Osteoblast (primary cell): ENCODE data around the gene NKD2. TPM values are rescaled to one million over a fixed set of nuclear protein-coding genes. Genes with fewer than 3 reads are reported as not detected.
A peak's percentile ranks its signal among the peaks of the same experiment; 100 is the strongest.

Source experiments
- DNase-seq: peaks from one replicate; pipeline ENCODE4 v3.0.0; 2011; ENCODE audit warnings: low spot score, mixed read lengths; ENCODE audit not compliant: insufficient read length; ENCODE audit errors: missing footprints
- H2AFZ ChIP-seq: 2 replicates; pipeline ENCODE4 v1.6.0; 2011; ENCODE audit warnings: mild to moderate bottlenecking, low read length
- H3K27ac ChIP-seq: 2 replicates; pipeline ENCODE4 v1.5.1; 2011; ENCODE audit warnings: mild to moderate bottlenecking, low read depth, low read length, moderate library complexity
- H3K27me3 ChIP-seq: 2 replicates; pipeline ENCODE4 v1.6.0; 2012; ENCODE audit warnings: mild to moderate bottlenecking, control low read depth, inconsistent platforms, low read length, moderate library complexity; ENCODE audit not compliant: insufficient read depth
- H3K36me3 ChIP-seq: 2 replicates; pipeline ENCODE4 v1.5.1; 2011; ENCODE audit warnings: mild to moderate bottlenecking, low read length, control low read depth, moderate library complexity; ENCODE audit not compliant: insufficient read depth
- H3K4me1 ChIP-seq: 2 replicates; pipeline ENCODE4 v1.5.1; 2011; ENCODE audit warnings: mild to moderate bottlenecking, low read length, control low read depth, moderate library complexity; ENCODE audit not compliant: insufficient read depth
- H3K4me2 ChIP-seq: 2 replicates; pipeline ENCODE4 v1.6.0; 2011; ENCODE audit warnings: mild to moderate bottlenecking, low read length; ENCODE audit not compliant: insufficient read depth
- H3K4me3 ChIP-seq: fragments of 200-600 bp; sonication (generic); 3 replicates; pipeline ENCODE4 v1.5.1; 2012; ENCODE audit warnings: mild to moderate bottlenecking, low read length, inconsistent platforms; ENCODE audit not compliant: insufficient read depth
- H3K79me2 ChIP-seq: 2 replicates; pipeline ENCODE4 v1.6.0; 2012; ENCODE audit warnings: mild to moderate bottlenecking, low read length, control low read depth, inconsistent platforms; ENCODE audit not compliant: insufficient read depth
- H3K9me3 ChIP-seq: 2 replicates; pipeline ENCODE4 v1.5.1; 2011; ENCODE audit warnings: low read depth, low read length, control low read depth
- H4K20me1 ChIP-seq: 2 replicates; pipeline ENCODE4 v1.6.0; 2012; ENCODE audit warnings: mild to moderate bottlenecking, low read length, control low read depth; ENCODE audit not compliant: insufficient read depth
- CTCF ChIP-seq: IDR thresholded peaks from 2 replicates; pipeline ENCODE4 v1.5.1; 2011; ENCODE audit warnings: mild to moderate bottlenecking, low read depth, low read length, moderate library complexity; ENCODE audit errors: extremely low read depth
- total RNA-seq: library from RNA; depleted of rRNA; stranded (reverse); fragments of >200 nt; gene quantifications from 2 replicates; pipeline ENCODE4 v1.2.3, GENCODE V29; 2012

Gene NKD2
- total RNA-seq, 1 donor: under 0.01 TPM

- no peaks in the 10 kb centered on the region for H3K79me2 ChIP-seq
- H3K9me3 ChIP-seq: no peaks in the 10 kb centered on the region
- H3K4me2 ChIP-seq: peak overlapping the region; percentile 69
- peaks cover 19% of the 10 kb centered on the region for H3K27me3 ChIP-seq
- peak overlapping the region; percentile 54 for H3K4me3 ChIP-seq
- no peak for TF ChIP-seq CTCF
- H3K27ac ChIP-seq: no peak overlapping the region
- DNase-seq: peak; percentile 42
- H2AFZ ChIP-seq: peak overlapping the region; percentile 57
- H4K20me1 ChIP-seq: no peaks in the 10 kb centered on the region
- H3K36me3 ChIP-seq: no peaks in the 10 kb centered on the region
- peaks cover 7% of the 10 kb centered on the region for H3K4me1 ChIP-seq
These were observed 28.5 kb upstream of the NKD2 start for GRCh38 chr5:980001-980588.

- no peaks in the 10 kb centered on the region for H4K20me1 ChIP-seq
- DNase-seq: peak; percentile 44
- no peak for TF ChIP-seq CTCF
- no peak overlapping the region for H2AFZ ChIP-seq
- H3K4me1 ChIP-seq: peaks cover 7% of the 10 kb centered on the region
- no peak overlapping the region for H3K27ac ChIP-seq
- H3K4me3 ChIP-seq: peak overlapping the region; percentile 54
- H3K36me3 ChIP-seq: no peaks in the 10 kb centered on the region
- H3K9me3 ChIP-seq: no peaks in the 10 kb centered on the region
- H3K4me2 ChIP-seq: peak overlapping the region; percentile 69
- no peaks in the 10 kb centered on the region for H3K79me2 ChIP-seq
- peaks cover 16% of the 10 kb centered on the region for H3K27me3 ChIP-seq
These were observed 27.6 kb upstream of the NKD2 start for GRCh38 chr5:980966-981365.

DNA sequence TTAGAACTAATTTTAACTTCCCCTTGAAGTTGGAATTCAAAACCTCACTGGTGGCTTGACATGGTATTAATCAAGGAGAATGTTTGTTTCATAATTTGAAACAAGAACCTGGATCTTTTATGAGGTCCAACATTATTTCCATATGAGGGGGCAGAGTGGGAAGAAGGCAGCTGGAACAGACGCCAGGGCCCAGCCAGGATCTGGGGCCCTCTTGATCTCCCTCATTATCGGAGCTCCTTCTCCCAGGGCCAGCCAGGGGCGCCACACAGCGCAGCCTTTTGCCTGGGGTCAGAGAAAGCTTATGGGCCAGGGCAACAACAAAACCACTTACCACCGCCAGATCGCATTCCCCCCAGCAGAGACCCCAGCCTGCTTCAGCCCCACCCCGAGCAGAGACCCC is 27.1 kb upstream of the NKD2 start:
- Histone ChIP-seq H3K79me2 (no peaks in the 10 kb centered on the region), H3K4me3 (no peak overlapping the region), H3K36me3 (no peaks in the 10 kb centered on the region), H3K4me2 (no peak overlapping the region), H3K27me3 (peaks cover 16% of the 10 kb centered on the region), H2AFZ (no peak overlapping the region), H3K4me1 (peaks cover 7% of the 10 kb centered on the region), H3K27ac (no peak overlapping the region), H3K9me3 (no peaks in the 10 kb centered on the region), H4K20me1 (no peaks in the 10 kb centered on the region)
- peak; percentile 54 for DNase-seq
- TF ChIP-seq CTCF: no peak

DNA sequence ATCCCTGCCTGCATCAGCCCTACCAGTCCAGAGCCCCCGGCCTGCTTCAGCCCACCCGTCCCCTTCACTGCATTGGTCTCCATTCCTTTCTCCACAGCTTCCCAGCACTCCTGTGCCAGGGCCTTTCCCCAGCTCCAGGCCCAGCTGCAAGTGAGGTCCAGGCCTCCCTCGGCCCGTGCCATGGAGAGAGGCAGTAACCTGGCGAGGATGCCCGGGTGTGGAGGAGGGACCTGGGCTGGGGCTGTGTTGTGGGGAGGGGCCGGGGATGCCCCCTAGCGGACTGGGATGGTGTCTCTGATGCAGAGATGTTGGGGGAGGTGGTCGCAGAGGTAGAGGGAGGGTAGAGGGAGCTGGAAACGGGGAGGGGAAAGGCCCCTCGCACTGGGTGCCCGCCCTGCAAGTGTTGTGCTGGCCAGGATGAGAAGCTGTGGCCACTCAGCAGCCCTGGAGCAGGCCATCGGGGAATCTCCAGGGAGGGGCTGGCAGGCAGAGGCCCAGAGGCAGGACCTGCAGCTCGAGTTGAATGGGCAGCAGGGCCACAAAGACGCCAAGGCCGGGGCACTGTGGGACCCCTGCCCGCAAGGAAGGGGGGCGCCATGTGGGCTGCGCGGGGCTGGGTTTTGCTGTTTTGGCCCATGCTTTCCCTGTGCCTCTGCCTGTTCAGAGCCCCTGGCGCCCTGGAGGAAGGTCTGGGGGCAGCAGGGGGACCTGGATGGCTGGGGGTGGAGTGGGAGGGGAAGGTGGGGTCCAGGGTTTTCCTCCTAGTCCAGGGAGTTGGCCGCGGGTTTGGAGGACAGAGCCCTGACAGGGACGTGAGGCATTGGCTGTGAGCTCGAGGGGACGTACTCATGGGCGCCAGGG is 26.0 kb upstream of the NKD2 start:
- Histone ChIP-seq H2AFZ (no peak overlapping the region), H3K4me3 (no peak overlapping the region), H3K79me2 (no peaks in the 10 kb centered on the region), H3K9me3 (no peaks in the 10 kb centered on the region), H3K27me3 (peaks cover 16% of the 10 kb centered on the region), H3K4me1 (peaks cover 7% of the 10 kb centered on the region), H3K27ac (no peak overlapping the region), H3K4me2 (no peak overlapping the region), H3K36me3 (no peaks in the 10 kb centered on the region), H4K20me1 (no peaks in the 10 kb centered on the region)
- peak; percentile 86 for DNase-seq
- peak; percentile 11 for TF ChIP-seq CTCF
